Heart left ventricle (tissue), 16 donors: ENCODE results near the gene PPP2R5D. TPM values are rescaled to one million over a fixed set of nuclear protein-coding genes. Genes with fewer than 3 reads are reported as not detected.

Experiments
- ATAC-seq, 4 donors: fragments of 200-7000 bp; cut with Tn5 transposase; one replicate each; pipeline ENCODE4 v1.9.1; 2020 to 2022; ENCODE audit warnings: moderate library complexity in 4 of 4, mild to moderate bottlenecking in 3 of 4, moderate number of reproducible peaks in 1 of 4
- DNase-seq, 5 donors: peaks; one replicate each; pipeline ENCODE4 v3.0.0-alpha.2; 2020
- H3K27ac ChIP-seq, 12 donors: fragments of 200-600 bp; sonication (generic) in 4 of 12; one replicate each; pipeline versions ENCODE4 v1.5.0 to v1.8.0; 2016 to 2022; ENCODE audit warnings: mild to moderate bottlenecking in 2 of 12
- H3K27me3 ChIP-seq, 9 donors: fragments of 200-600 bp; sonication (generic) in 2 of 9; one replicate each; pipeline versions ENCODE4 v1.5.1 to v1.8.0; 2016 to 2022; ENCODE audit warnings: mild to moderate bottlenecking in 3 of 9
- H3K36me3 ChIP-seq, 9 donors: fragments of 200-600 bp; sonication (generic) in 2 of 9; one replicate each; pipeline versions ENCODE4 v1.5.0 to v1.8.0; 2018 to 2022; ENCODE audit warnings: mild to moderate bottlenecking in 2 of 9
- H3K4me1 ChIP-seq, 12 donors: fragments of 200-600 bp; sonication (generic) in 4 of 12; one replicate each; pipeline versions ENCODE4 v1.5.0 to v1.8.0; 2016 to 2022; ENCODE audit warnings: mild to moderate bottlenecking in 3 of 12
- H3K4me3 ChIP-seq, 12 donors: fragments of 200-600 bp; sonication (generic) in 4 of 12; one replicate each; pipeline versions ENCODE4 v1.5.0 to v1.8.0; 2017 to 2022; ENCODE audit warnings: mild to moderate bottlenecking in 9 of 12, moderate library complexity in 4 of 12
- H3K9me3 ChIP-seq, 12 donors: fragments of 200-600 bp; sonication (generic) in 4 of 12; one replicate each; pipeline versions ENCODE4 v1.5.0 to v1.8.0; 2016 to 2022; ENCODE audit warnings: mild to moderate bottlenecking in 1 of 12
- POLR2A ChIP-seq, 2 donors: fragments of 450-650 bp; IDR thresholded peaks; one replicate each; pipeline ENCODE4 v1.6.1; 2017; ENCODE audit warnings: antibody characterized with exemption in 2 of 2, mild to moderate bottlenecking in 2 of 2, moderate library complexity in 2 of 2
- WGBS, 4 donors: extraction: QIAGEN DNeasy Blood & Tissue Kit in 2 of 4; methylation state at CpG; one replicate each; pipeline versions ENCODE4 v1.1.5 to v1.1.7; 2013 to 2018; 5-methylcytosine and 5-hydroxymethylcytosine counted together
- intact Hi-C, 10 donors: fragments of 100-400 bp; cut with DNase I; formaldehyde crosslinking; loops; one replicate each; pipeline versions ENCODE4 v1.11.1 to v1.14.2; 2022
- polyA plus RNA-seq, 2 donors: library from polyadenylated mRNA; stranded (reverse); fragments of 200-250 nt; gene quantifications; one replicate each; pipeline ENCODE4 v1.2.3, GENCODE V29; 2013
- total RNA-seq, 9 donors: library from RNA; depleted of rRNA in 2 of 9; stranded (reverse); fragments of >200 nt in 2 of 9; fragmentation: NEBNext Ultra II Directional in 3 of 9; extraction: Animal tissue kit (Norgen Biotek cat#: 25700) in 3 of 9; gene quantifications; one replicate each; pipeline versions ENCODE4 v1.1.0 to v1.2.4, GENCODE V29; 2016 to 2023
- TF ChIP-seq, protein P1 (sequence below), 12 donors: fragments of 200-600 bp; sonication (generic) in 4 of 12; IDR thresholded peaks; one replicate each; pipeline versions ENCODE4 v1.5.0 to v1.8.0; 2018 to 2022; ENCODE audit warnings: antibody characterized with exemption in 12 of 12, mild to moderate bottlenecking in 5 of 12
- donor health status: ischemic (EF 13 %, LVEDD 7.1; RV severe dilation, severe dysfunction).
- donor health status: healthy with polysubstance abuse.
- donor health status: DM: no; HTN: yes; CAD: no.
- donor health status: DM: no; HTN: no; CAD: no.
- donor health status: ischemic (EF 25% LVEDD 6.9; RV normal size, moderate dysfunction).
- donor health status: ischemic (EF 25% LVEDD 5.7; RV mildly dilated, moderate dysfunction).
- donor health status: healthy.
- donor health status: DM: yes; HTN: yes; CAD: no.
- donor health status: ischemic (EF 35%, LVEDD 5.7; RV mildly dilated, moderate dysfunction).
- donor health status: nonischemic (EF 11% LVEDD 7.7; RV severe dilation, severe dysfunction).
- donor health status: DM: yes; HTN: yes; CAD: no.
- donor health status: PGD.
- donor health status: ischemic (EF 29% LVEDD 5.4; RV normal size, mild dysfunction).
- donor health status: nonischemic (EF 23%, LVEDD 6.1; RV moderate dilation, normal function).

The PPP2R5D gene
- total and polyA plus RNA-seq, 11 donors: 21.4 to 51.3 (median 35.1) TPM

DNA sequence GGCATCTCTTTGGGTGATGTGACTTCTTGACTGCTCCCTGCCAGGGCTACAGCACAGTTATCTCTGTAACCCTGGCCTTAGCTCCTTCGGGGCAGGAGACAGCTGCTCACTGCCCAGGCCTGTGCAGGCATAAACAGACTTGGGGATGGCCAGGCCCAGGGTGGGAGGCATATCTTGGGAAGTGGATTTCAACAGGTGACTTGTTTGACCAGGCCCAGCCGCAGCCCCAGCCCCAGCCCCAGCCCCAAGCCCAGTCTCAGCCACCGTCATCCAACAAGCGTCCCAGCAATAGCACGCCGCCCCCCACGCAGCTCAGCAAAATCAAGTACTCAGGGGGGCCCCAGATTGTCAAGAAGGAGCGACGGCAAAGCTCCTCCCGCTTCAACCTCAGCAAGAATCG, 21.9 kb downstream of the PPP2R5D start:
- Histone ChIP-seq H3K9me3 (no peaks in the 10 kb centered on the region), H3K4me3 (no peak overlapping the region), H3K4me1 (peaks cover 0 to 6% (median 0%) of the 10 kb centered on the region in 12 donors), H3K36me3 (peaks cover 0 to 77% (median 55%) of the 10 kb centered on the region in 9 donors), H3K27ac (no peak overlapping the region), H3K27me3 (no peaks in the 10 kb centered on the region)
- ATAC-seq (no peak), DNase-seq (no peak)
- WGBS, 4 donors: 92 to 96% (median 95%) methylated on average over 10 to 11 of the region's 11 CpGs
- intact Hi-C loops: loop anchor here in 3 of 10 donors (5.0 kb wide), 2 partner anchors 121 to 136 kb away; no protein-coding TSS in a partner anchor
- TF ChIP-seq, protein P1, sequence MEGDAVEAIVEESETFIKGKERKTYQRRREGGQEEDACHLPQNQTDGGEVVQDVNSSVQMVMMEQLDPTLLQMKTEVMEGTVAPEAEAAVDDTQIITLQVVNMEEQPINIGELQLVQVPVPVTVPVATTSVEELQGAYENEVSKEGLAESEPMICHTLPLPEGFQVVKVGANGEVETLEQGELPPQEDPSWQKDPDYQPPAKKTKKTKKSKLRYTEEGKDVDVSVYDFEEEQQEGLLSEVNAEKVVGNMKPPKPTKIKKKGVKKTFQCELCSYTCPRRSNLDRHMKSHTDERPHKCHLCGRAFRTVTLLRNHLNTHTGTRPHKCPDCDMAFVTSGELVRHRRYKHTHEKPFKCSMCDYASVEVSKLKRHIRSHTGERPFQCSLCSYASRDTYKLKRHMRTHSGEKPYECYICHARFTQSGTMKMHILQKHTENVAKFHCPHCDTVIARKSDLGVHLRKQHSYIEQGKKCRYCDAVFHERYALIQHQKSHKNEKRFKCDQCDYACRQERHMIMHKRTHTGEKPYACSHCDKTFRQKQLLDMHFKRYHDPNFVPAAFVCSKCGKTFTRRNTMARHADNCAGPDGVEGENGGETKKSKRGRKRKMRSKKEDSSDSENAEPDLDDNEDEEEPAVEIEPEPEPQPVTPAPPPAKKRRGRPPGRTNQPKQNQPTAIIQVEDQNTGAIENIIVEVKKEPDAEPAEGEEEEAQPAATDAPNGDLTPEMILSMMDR (IDR thresholded peaks at IDR 0.05): no peak
- no peak for TF ChIP-seq POLR2A (IDR thresholded peaks at IDR 0.05)

DNA sequence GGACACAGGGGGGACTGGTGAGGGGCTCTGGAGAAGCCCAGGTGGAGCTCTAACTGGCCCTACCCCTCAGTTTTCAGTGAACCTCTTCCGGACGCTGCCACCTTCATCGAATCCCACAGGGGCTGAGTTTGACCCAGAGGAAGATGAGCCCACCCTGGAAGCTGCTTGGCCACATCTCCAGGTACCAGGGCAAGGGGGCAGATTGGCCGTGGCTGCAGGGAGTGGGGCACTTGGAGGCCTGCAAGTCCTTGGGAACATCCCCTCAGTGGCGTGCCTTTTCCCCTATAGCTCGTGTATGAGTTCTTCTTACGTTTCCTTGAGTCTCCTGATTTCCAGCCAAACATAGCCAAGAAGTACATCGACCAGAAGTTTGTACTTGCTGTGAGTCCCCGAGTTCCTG, 22.8 kb downstream of the PPP2R5D start:
- Histone ChIP-seq H3K36me3 (peaks cover 0 to 81% (median 64%) of the 10 kb centered on the region in 9 donors), H3K9me3 (no peaks in the 10 kb centered on the region), H3K4me3 (no peak overlapping the region), H3K27ac (no peak overlapping the region), H3K27me3 (no peaks in the 10 kb centered on the region), H3K4me1 (peaks cover 0 to 7% (median 0%) of the 10 kb centered on the region in 12 donors)
- ATAC-seq: no peak
- no peak for TF ChIP-seq POLR2A (IDR thresholded peaks at IDR 0.05)
- TF ChIP-seq, protein P1 (IDR thresholded peaks at IDR 0.05): no peak
- WGBS, 4 donors: 86 to 94% (median 91%) methylated on average over 9 of the region's 9 CpGs
- intact Hi-C loops: loop anchor here in 3 of 10 donors (5.0 kb wide), 2 partner anchors 120 to 135 kb away; no protein-coding TSS in a partner anchor
- peak in 1 of 5 donors; percentile 8 for DNase-seq

DNA sequence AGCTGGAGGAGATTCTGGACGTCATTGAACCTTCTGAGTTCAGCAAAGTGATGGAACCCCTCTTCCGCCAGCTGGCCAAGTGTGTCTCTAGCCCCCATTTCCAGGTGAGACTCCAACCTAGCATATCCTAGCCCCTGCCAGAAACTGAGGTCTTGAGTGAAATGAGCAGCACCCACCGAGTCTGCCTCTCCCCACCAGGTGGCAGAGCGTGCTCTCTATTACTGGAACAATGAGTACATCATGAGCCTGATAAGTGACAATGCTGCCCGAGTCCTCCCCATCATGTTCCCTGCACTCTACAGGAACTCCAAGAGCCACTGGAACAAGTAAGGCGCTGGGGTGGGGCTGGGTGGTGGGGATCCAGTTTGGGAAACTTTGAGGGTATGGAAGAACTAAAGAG, 24.8 kb downstream of the PPP2R5D start:
- intact Hi-C loops: loop anchor here in 8 of 10 donors (1.0 to 5.0 kb wide), 7 partner anchors 108 to 136 kb away; no protein-coding TSS in a partner anchor
- ATAC-seq (peak; percentile 12 to 25 (median 15)), DNase-seq (peak in 3 of 5 donors; percentile 45 to 75 (median 65))
- TF ChIP-seq POLR2A (IDR thresholded peaks at IDR 0.05): no peak
- TF ChIP-seq, protein P1 (IDR thresholded peaks at IDR 0.05): peak; percentile 13 to 64 (median 45)
- Histone ChIP-seq H3K4me1 (peaks cover 0 to 19% (median 12%) of the 10 kb centered on the region in 12 donors), H3K36me3 (peaks cover 0 to 71% (median 66%) of the 10 kb centered on the region in 9 donors), H3K27me3 (no peaks in the 10 kb centered on the region), H3K9me3 (no peaks in the 10 kb centered on the region), H3K27ac (peak overlapping the region in 3 of 12 donors; percentile 20 to 66 (median 42)), H3K4me3 (no peak overlapping the region)
- 53 to 54% (median 53%) methylated on average over 6 of the region's 6 CpGs for WGBS, 4 donors

DNA sequence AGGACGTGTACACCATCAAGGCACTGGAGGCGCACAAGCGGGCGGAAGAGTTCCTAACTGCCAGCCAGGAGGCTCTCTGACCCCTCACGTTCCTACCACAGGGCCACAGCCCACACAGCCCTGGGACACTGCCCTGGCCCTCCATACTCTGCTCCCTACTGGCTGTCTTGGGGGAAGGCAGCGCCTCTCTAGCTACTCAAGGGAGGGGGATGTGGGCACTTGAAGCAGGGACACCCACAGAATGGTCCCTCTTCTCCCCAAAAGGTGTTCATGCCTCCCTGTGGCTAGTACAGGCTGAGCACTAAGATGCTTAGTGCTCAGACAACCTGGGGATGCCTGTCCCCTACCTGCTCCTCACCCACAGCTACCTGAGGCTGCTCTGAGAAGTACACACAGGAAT, 26.8 kb downstream of the PPP2R5D start:
- Histone ChIP-seq H3K4me1 (peaks cover 4 to 38% (median 28%) of the 10 kb centered on the region in 12 donors), H3K9me3 (no peaks in the 10 kb centered on the region), H3K4me3 (no peak overlapping the region), H3K36me3 (peaks cover 0 to 62% (median 58%) of the 10 kb centered on the region in 9 donors), H3K27ac (no peak overlapping the region), H3K27me3 (no peaks in the 10 kb centered on the region)
- DNase-seq (no peak), ATAC-seq (no peak)
- no peak for TF ChIP-seq POLR2A (IDR thresholded peaks at IDR 0.05)
- TF ChIP-seq, protein P1 (IDR thresholded peaks at IDR 0.05): no peak
- 67 to 83% (median 77%) methylated on average over 5 to 6 of the region's 6 CpGs for WGBS, 4 donors
- intact Hi-C loops: loop anchor here in 4 of 10 donors (5.0 to 10.0 kb wide), 3 partner anchors 34 to 131 kb away; partner anchors contain the start of gene PEX6 (in 1 of the 4)
